Naive thymus-derived CD4-positive, alpha-beta T cell (primary cell): Measurements from ENCODE around the gene ABCG1. TPM values are rescaled to one million over a fixed set of nuclear protein-coding genes. Genes with fewer than 3 reads are reported as not detected.

Experiments used
- ATAC-seq: fragments of 150-1000 bp; cut with Tn5 transposase; 2 replicates; pipeline ENCODE4 v1.10.0; 2021; ENCODE audit warnings: mild to moderate bottlenecking, moderate library complexity
- CTCF ChIA-PET: fragments of 350-600 bp; sonication (Branson Sonifier 250); formaldehyde crosslinking; loops from one replicate; lab custom pipeline; 2021; ENCODE audit warnings: antibody characterized with exemption; lab: Charles Lee
- POLR2A ChIA-PET: fragments of 350-600 bp; sonication (Branson Sonifier 250); formaldehyde crosslinking; loops from one replicate; lab custom pipeline; 2021; ENCODE audit warnings: antibody characterized with exemption, inconsistent platforms; lab: Charles Lee
- DNase-seq, 9 donors: peaks; one replicate each; pipeline versions ENCODE4 v3.0.0 to v3.0.0-alpha.2; 2020 to 2022; ENCODE audit warnings: mixed read lengths in 1 of 9
- H3K27ac ChIP-seq: one replicate; pipeline ENCODE4 v1.7.0; 2013; ENCODE audit warnings: mild to moderate bottlenecking, low read depth, low read length, moderate library complexity
- H3K27me3 ChIP-seq, 2 donors: one replicate each; pipeline ENCODE4 v1.7.0; 2013; ENCODE audit warnings: low read length in 2 of 2, mild to moderate bottlenecking in 2 of 2, moderate library complexity in 2 of 2; ENCODE audit not compliant: control insufficient read depth in 2 of 2, insufficient read depth in 2 of 2
- H3K36me3 ChIP-seq, 3 experiments: 1 replicate in 2 of 3; 2 replicates in 1 of 3; pipeline ENCODE4 v1.7.0; 2013; ENCODE audit warnings: low read length in 3 of 3, mild to moderate bottlenecking in 3 of 3, moderate library complexity in 1 of 3; ENCODE audit not compliant: insufficient read depth in 3 of 3, control insufficient read depth in 2 of 3
- H3K4me1 ChIP-seq, 2 donors: one replicate each; pipeline ENCODE4 v1.7.0; 2013; ENCODE audit warnings: low read length in 2 of 2, mild to moderate bottlenecking in 2 of 2, moderate library complexity in 1 of 2; ENCODE audit not compliant: control insufficient read depth in 2 of 2, insufficient read depth in 2 of 2
- H3K4me3 ChIP-seq: 2 replicates; pipeline ENCODE4 v1.7.0; 2013; ENCODE audit warnings: mild to moderate bottlenecking, low read length
- H3K9me3 ChIP-seq, 3 experiments: 1 replicate in 2 of 3; 2 replicates in 1 of 3; pipeline ENCODE4 v1.7.0; 2013; ENCODE audit warnings: low read length in 3 of 3; ENCODE audit not compliant: control insufficient read depth in 2 of 3
- H3K27ac Mint-ChIP-seq, 9 donors: one replicate each; pipeline ENCODE4 v1.8.0; 2020 to 2022; ENCODE audit warnings: mixed read lengths in 9 of 9, mild to moderate bottlenecking in 8 of 9, moderate library complexity in 5 of 9, inconsistent platforms in 2 of 9
- H3K27me3 Mint-ChIP-seq, 5 donors: one replicate each; pipeline ENCODE4 v1.8.0; 2021 to 2022; ENCODE audit warnings: mixed read lengths in 5 of 5, mild to moderate bottlenecking in 1 of 5
- H3K36me3 Mint-ChIP-seq, 5 donors: one replicate each; pipeline ENCODE4 v1.8.0; 2020 to 2022; ENCODE audit warnings: mixed read lengths in 5 of 5, mild to moderate bottlenecking in 3 of 5, inconsistent platforms in 1 of 5
- H3K4me1 Mint-ChIP-seq, 7 donors: one replicate each; pipeline ENCODE4 v1.8.0; 2020 to 2022; ENCODE audit warnings: mixed read lengths in 7 of 7, mild to moderate bottlenecking in 3 of 7, inconsistent platforms in 1 of 7
- H3K4me3 Mint-ChIP-seq, 10 donors: one replicate each; pipeline ENCODE4 v1.8.0; 2020 to 2022; ENCODE audit warnings: mild to moderate bottlenecking in 10 of 10, mixed read lengths in 10 of 10, moderate library complexity in 6 of 10, inconsistent platforms in 2 of 10
- H3K9me3 Mint-ChIP-seq, 11 donors: one replicate each; pipeline ENCODE4 v1.8.0; 2020 to 2022; ENCODE audit warnings: mixed read lengths in 11 of 11, mild to moderate bottlenecking in 4 of 11, inconsistent platforms in 1 of 11, moderate library complexity in 1 of 11
- intact Hi-C, 2 donors: fragments of 100-400 bp; cut with micrococcal nuclease; formaldehyde crosslinking; loops; one replicate each; pipeline ENCODE4 v1.15.1; 2023
- polyA plus RNA-seq, 2 donors: library from polyadenylated mRNA; unstranded; fragments of 300-500 nt; fragmentation: Illumina TruSeq; gene quantifications; one replicate each; pipeline ENCODE4 v1.2.3, GENCODE V29; 2021
- total RNA-seq, 6 experiments: library from RNA in 5 of 6; stranded (reverse) in 5 of 6; gene quantifications; 1 replicate in 5 of 6; 2 replicates in 1 of 6; pipeline ENCODE4 v1.2.3 and lab custom pipeline; 2021 to 2026

Gene ABCG1
- total and polyA plus RNA-seq, 7 experiments from 2014 or later, result 0.67 to 49.7 (median 17.0) TPM

DNA sequence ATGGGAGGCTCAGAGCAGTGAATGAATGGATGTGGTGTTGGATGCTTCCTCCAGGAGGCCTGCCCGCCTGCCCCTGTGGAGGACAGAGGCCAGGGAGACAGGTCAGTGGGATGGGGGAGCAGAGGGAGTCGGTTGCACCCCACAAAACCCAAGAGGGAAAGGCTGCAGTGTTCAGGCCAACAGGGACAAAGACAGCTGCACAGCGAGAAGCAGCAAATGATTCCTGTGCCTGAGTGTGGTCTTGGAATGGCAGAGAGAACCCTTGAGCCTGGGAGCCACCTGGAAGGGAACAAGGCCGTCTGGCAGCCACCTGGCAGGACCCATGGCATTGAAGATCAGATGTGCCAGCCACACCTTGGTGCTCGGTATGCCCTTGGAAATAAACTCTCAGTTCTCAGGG lies 88.2 kb downstream of the ABCG1 start:
- intact Hi-C loops, result loop anchor here in 1 of 2 donors (5.0 kb wide), 1 partner anchor 525 kb away; no protein-coding TSS in a partner anchor
- H3K36me3 Mint-ChIP-seq, result no peaks in the 10 kb centered on the region
- peaks cover 0 to 8% of the 10 kb centered on the region in 2 donors for H3K4me1 ChIP-seq
- no peak overlapping the region for H3K4me3 Mint-ChIP-seq
- peaks cover 0 to 15% (median 0%) of the 10 kb centered on the region in 5 donors for H3K27me3 Mint-ChIP-seq
- no peaks in the 10 kb centered on the region for H3K36me3 ChIP-seq
- no peaks in the 10 kb centered on the region for H3K9me3 ChIP-seq
- no peaks in the 10 kb centered on the region for H3K27me3 ChIP-seq
- peak overlapping the region in 2 of 9 donors; percentile 53 to 66 for H3K27ac Mint-ChIP-seq
- H3K4me3 ChIP-seq, result no peak overlapping the region
- H3K4me1 Mint-ChIP-seq, result peaks cover 0 to 16% (median 7%) of the 10 kb centered on the region in 7 donors
- CTCF ChIA-PET, result interaction anchor here (0.7 kb wide), 1 partner anchor 31 kb away, joined by 5 read pairs; no protein-coding TSS in a partner anchor
- no peak overlapping the region for H3K27ac ChIP-seq
- ATAC-seq (no peak), DNase-seq (no peak)
- POLR2A ChIA-PET, result no interaction called here
- peaks cover 0 to 3% (median 0%) of the 10 kb centered on the region in 11 donors for H3K9me3 Mint-ChIP-seq

- CTCF ChIA-PET, result no interaction called here
- H3K27ac Mint-ChIP-seq, result no peak overlapping the region
- intact Hi-C loops, result loop anchor here in 1 of 2 donors (2.0 to 5.0 kb wide), 2 partner anchors 72 to 524 kb away; no protein-coding TSS in a partner anchor
These were observed 89.4 kb downstream of the ABCG1 start for GRCh38 chr21:42308161-42308913.

DNA sequence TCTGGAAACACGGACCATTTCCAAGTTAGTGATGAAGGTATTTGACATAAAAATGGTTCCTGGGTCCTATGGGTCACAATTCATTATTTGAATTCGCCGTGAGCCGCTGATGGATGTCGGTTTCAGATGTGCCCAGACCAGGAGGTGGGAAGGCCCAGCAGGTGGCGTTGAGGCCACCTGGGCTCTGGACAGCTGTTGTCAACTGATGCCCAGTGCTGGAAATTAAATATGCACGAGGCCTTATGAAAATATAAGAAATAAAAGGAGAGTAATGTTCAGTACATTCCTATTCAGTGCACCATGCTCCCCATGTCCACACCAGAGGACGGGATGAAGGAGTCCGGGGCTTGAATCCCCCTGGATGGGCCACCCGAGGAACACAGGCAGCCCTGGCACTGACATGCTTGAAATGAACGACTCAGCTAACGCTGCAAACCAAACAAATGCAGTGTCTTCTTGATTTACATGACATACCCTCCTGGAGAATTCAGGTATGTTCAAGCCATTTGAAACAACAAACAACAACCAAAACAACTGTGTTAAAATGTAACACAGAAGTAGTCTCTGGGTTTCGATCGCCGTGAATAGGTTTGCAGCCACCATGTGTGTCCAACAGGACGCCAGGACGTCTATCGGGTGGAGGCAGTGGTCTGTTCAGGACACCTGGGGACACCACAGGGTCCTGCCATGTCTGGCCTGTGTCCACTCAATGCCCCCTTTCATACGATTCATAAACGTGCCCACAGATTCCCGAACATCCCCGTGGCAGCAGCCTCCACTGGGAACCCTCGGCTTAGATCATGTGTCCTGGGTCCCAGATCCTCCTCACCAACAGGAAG lies 90.2 kb downstream of the ABCG1 start:
- Histone ChIP-seq H3K4me3 (no peak overlapping the region), H3K4me1 (peaks cover 0 to 8% of the 10 kb centered on the region in 2 donors), H3K9me3 (no peaks in the 10 kb centered on the region), H3K36me3 (no peaks in the 10 kb centered on the region), H3K27me3 (no peaks in the 10 kb centered on the region), H3K27ac (no peak overlapping the region)
- DNase-seq (peak in 1 of 9 donors; percentile 11), ATAC-seq (no peak)
- peak overlapping the region in 1 of 10 donors; percentile 41 for H3K4me3 Mint-ChIP-seq
- POLR2A ChIA-PET, result no interaction called here
- CTCF ChIA-PET, result interaction anchor here (0.7 to 1.9 kb wide), 4 partner anchors 29 to 674 kb away, joined by 3 to 5 read pairs (median 4); no protein-coding TSS in a partner anchor
- H3K4me1 Mint-ChIP-seq, result peaks cover 0 to 16% (median 7%) of the 10 kb centered on the region in 7 donors
- peak overlapping the region in 3 of 9 donors; percentile 32 to 40 (median 32) for H3K27ac Mint-ChIP-seq
- intact Hi-C loops, result loop anchor here (1.0 to 5.0 kb wide), 4 partner anchors 72 to 523 kb away; no protein-coding TSS in a partner anchor
- H3K27me3 Mint-ChIP-seq, result peaks cover 0 to 15% (median 0%) of the 10 kb centered on the region in 5 donors
- peaks cover 0 to 3% (median 0%) of the 10 kb centered on the region in 11 donors for H3K9me3 Mint-ChIP-seq
- H3K36me3 Mint-ChIP-seq, result no peaks in the 10 kb centered on the region

More at GRCh38 chr21:42308161-42308913, 89.4 kb downstream of the ABCG1 start:
- H3K36me3 Mint-ChIP-seq, result no peaks in the 10 kb centered on the region
- Histone ChIP-seq H3K27ac (no peak overlapping the region), H3K36me3 (no peaks in the 10 kb centered on the region), H3K4me3 (no peak overlapping the region), H3K9me3 (no peaks in the 10 kb centered on the region), H3K27me3 (no peaks in the 10 kb centered on the region), H3K4me1 (peaks cover 0 to 8% of the 10 kb centered on the region in 2 donors)
- H3K4me1 Mint-ChIP-seq, result peaks cover 0 to 16% (median 7%) of the 10 kb centered on the region in 7 donors
- H3K27me3 Mint-ChIP-seq, result peaks cover 0 to 15% (median 0%) of the 10 kb centered on the region in 5 donors
- H3K9me3 Mint-ChIP-seq, result peaks cover 0 to 3% (median 0%) of the 10 kb centered on the region in 11 donors
- peak; percentile 32 for ATAC-seq
- POLR2A ChIA-PET, result no interaction called here
- no peak for DNase-seq
- H3K4me3 Mint-ChIP-seq, result no peak overlapping the region

- peaks cover 0 to 16% (median 7%) of the 10 kb centered on the region in 7 donors for H3K4me1 Mint-ChIP-seq
- peak overlapping the region in 6 of 10 donors; percentile 7 to 46 (median 38) for H3K4me3 Mint-ChIP-seq
- H3K27ac Mint-ChIP-seq, result peak overlapping the region in 6 of 9 donors; percentile 21 to 49 (median 36)
These were observed 90.8 kb downstream of the ABCG1 start for GRCh38 chr21:42309753-42310213.

GRCh38 chr21:42310411-42311001 lies 91.6 kb downstream of the ABCG1 start:
- no peaks in the 10 kb centered on the region for H3K36me3 Mint-ChIP-seq
- no peaks in the 10 kb centered on the region for H3K9me3 ChIP-seq
- no peak overlapping the region for H3K27ac ChIP-seq
- DNase-seq (no peak), ATAC-seq (no peak)
- peaks cover 0 to 8% of the 10 kb centered on the region in 2 donors for H3K4me1 ChIP-seq
- CTCF ChIA-PET, result interaction anchor here (0.7 to 1.9 kb wide), 7 partner anchors 28 to 165 kb away, joined by 3 to 5 read pairs (median 4); no protein-coding TSS in a partner anchor
- intact Hi-C loops, result no loop called here
- H3K27me3 ChIP-seq, result no peaks in the 10 kb centered on the region
- peaks cover 0 to 16% (median 7%) of the 10 kb centered on the region in 7 donors for H3K4me1 Mint-ChIP-seq
- H3K4me3 Mint-ChIP-seq, result peak overlapping the region in 1 of 10 donors; percentile 46
- H3K27me3 Mint-ChIP-seq, result peaks cover 0 to 15% (median 0%) of the 10 kb centered on the region in 5 donors
- peak overlapping the region in 1 of 9 donors; percentile 49 for H3K27ac Mint-ChIP-seq
- peaks cover 0 to 3% (median 0%) of the 10 kb centered on the region in 11 donors for H3K9me3 Mint-ChIP-seq
- no peaks in the 10 kb centered on the region for H3K36me3 ChIP-seq
- POLR2A ChIA-PET, result interaction anchor here (0.9 kb wide), 1 partner anchor 138 kb away, joined by 3 read pairs; no protein-coding TSS in a partner anchor
- H3K4me3 ChIP-seq, result no peak overlapping the region

More at GRCh38 chr21:42309753-42310213, 90.8 kb downstream of the ABCG1 start:
- intact Hi-C loops, result loop anchor here (1.0 to 5.0 kb wide), 4 partner anchors 71 to 523 kb away; no protein-coding TSS in a partner anchor
- Histone ChIP-seq H3K9me3 (no peaks in the 10 kb centered on the region), H3K36me3 (no peaks in the 10 kb centered on the region), H3K27ac (no peak overlapping the region), H3K4me3 (no peak overlapping the region), H3K27me3 (no peaks in the 10 kb centered on the region), H3K4me1 (peaks cover 0 to 8% of the 10 kb centered on the region in 2 donors)
- POLR2A ChIA-PET, result no interaction called here
- CTCF ChIA-PET, result interaction anchor here (0.7 to 1.9 kb wide), 6 partner anchors 28 to 165 kb away, joined by 3 to 5 read pairs (median 4); no protein-coding TSS in a partner anchor
- H3K36me3 Mint-ChIP-seq, result no peaks in the 10 kb centered on the region
- DNase-seq (peak; percentile 48 to 80 (median 61)), ATAC-seq (peak; percentile 86)
- H3K9me3 Mint-ChIP-seq, result peaks cover 0 to 3% (median 0%) of the 10 kb centered on the region in 11 donors
- peaks cover 0 to 15% (median 0%) of the 10 kb centered on the region in 5 donors for H3K27me3 Mint-ChIP-seq
